ENCODE results near the gene IGFN1. TPM values are rescaled to one million over a fixed set of nuclear protein-coding genes. Genes with fewer than 3 reads are reported as not detected.

Gene IGFN1
- total RNA-seq, 1 experiment from 2014 or later, result 4.3 TPM

DNA sequence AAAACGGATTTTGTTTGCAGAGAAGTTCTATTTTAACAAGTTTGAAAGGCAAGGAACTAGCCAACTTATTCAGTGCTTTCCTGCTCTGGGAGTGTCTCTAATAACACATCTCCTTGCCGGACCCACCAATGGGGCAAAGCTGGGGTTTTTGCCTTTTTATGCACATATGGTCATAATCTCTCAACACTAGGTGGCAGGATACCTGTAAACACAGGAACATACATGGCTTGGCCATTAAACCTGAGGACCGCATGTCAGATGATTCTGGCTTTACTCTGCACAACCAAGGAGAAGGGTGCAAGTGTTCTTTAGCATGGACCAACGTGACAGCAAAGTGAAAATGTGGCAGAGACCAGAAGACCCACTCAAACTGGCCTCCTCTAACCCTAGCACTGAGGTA is 41.2 kb upstream of the IGFN1 start:
- Histone ChIP-seq H3K79me2 (ENCODE audit: low read depth) (0 out of 2 replicates have a peak, but pooled peaks cover 7% of the 10 kb centered on the region), H3K27ac (no peak overlapping the region), H3K9me3 (ENCODE audit: insufficient read depth, low read depth) (no peaks in the 10 kb centered on the region), H3F3A (ENCODE audit: insufficient read depth, low read depth) (no peaks in the 10 kb centered on the region), H3K9me2 (ENCODE audit: insufficient read depth) (no peaks in the 10 kb centered on the region), H3K4me2 (no peak overlapping the region), H3K27me3 (ENCODE audit: insufficient read depth, low read depth) (no peaks in the 10 kb centered on the region), H4K20me1 (ENCODE audit: insufficient read depth) (no peaks in the 10 kb centered on the region; the same call in 1 of the 2 replicates), H3K36me3 (ENCODE audit: low read depth) (peaks cover 5% of the 10 kb centered on the region; the same call in 1 of the 2 replicates), H3K4me3 (no peak overlapping the region), H2AFZ (no peak overlapping the region), H3K4me1 (replicated peaks; ENCODE audit: insufficient read depth) (0 out of 2 replicates have a peak, but pooled peaks cover 6% of the 10 kb centered on the region)
- intact Hi-C loops (cut with micrococcal nuclease; ENCODE audit: unreplicated experiment), result loop anchor here (1.0 kb wide), 2 partner anchors 36 to 73 kb away; no protein-coding TSS in a partner anchor
- TF ChIP-seq, protein P1, sequence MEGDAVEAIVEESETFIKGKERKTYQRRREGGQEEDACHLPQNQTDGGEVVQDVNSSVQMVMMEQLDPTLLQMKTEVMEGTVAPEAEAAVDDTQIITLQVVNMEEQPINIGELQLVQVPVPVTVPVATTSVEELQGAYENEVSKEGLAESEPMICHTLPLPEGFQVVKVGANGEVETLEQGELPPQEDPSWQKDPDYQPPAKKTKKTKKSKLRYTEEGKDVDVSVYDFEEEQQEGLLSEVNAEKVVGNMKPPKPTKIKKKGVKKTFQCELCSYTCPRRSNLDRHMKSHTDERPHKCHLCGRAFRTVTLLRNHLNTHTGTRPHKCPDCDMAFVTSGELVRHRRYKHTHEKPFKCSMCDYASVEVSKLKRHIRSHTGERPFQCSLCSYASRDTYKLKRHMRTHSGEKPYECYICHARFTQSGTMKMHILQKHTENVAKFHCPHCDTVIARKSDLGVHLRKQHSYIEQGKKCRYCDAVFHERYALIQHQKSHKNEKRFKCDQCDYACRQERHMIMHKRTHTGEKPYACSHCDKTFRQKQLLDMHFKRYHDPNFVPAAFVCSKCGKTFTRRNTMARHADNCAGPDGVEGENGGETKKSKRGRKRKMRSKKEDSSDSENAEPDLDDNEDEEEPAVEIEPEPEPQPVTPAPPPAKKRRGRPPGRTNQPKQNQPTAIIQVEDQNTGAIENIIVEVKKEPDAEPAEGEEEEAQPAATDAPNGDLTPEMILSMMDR (conservative IDR thresholded peaks at IDR 0.05), result peak; percentile 70
- no peak for TF ChIP-seq EZH2 (IDR thresholded peaks at IDR 0.05; ENCODE audit: low read depth)
- ChIA-PET POLR2A (ENCODE audit: unreplicated experiment) (no interaction called here), CTCF (interaction anchor here (1.5 kb wide), 1 partner anchor 177 kb away, joined by 4 read pairs; no protein-coding TSS in a partner anchor)
- BruUV-seq (replicated peaks), result no TSS peak
- peak in 1 of 2 experiments; percentile 47 for DNase-seq

DNA sequence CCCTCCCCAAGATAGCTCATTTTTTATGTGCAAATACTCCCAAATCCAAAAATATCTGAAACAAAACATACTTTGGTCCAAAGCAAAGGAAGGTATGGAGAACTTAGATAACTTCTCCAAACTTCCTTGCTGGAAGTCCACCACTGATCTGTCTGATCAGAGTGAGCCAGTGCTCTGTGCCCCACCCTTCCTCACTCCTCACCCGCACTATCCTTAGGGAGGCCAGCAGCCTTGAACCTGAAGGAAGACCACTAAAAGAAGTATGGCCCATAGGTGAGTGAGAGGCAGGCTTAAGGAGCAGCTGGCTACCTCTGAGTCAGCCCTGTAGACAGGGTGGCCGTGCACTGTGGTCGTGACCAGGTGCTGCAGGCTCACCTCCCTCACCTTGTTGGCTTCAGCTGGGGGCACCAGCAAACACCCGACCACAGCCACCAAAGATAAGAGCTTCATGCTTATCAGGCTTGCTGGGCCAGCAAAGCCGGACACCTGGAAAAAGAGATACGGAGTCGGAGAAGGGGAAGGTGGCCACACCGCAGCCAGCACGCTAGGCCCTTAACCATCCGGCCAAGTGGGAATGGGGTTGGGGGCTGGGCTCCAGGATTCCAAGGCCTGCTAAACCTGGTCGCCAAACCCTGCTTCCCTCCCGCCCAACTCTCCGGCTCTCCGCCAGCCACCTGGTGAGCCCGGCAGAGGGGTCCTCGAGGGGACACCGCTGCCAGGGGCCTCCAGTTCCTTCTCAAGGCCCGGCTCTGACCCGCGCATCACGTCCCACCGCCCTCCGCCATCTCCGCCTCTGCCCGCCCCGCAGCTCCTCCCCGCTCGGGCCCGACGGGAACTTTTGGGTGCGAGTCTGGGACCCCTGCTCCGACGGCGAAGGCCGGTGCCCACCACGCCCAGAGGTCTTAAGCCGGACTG is 36.9 kb upstream of the IGFN1 start:
- 0 out of 2 replicates have a peak, but pooled peaks cover 7% of the 10 kb centered on the region for H3K79me2 ChIP-seq (ENCODE audit: low read depth)
- no TSS peak for BruUV-seq (replicated peaks)
- ChIA-PET POLR2A (ENCODE audit: unreplicated experiment) (interaction anchor here (0.5 to 0.7 kb wide), 2 partner anchors 11 to 518 kb away, joined by 3 to 4 read pairs; no protein-coding TSS in a partner anchor), CTCF (interaction anchor here (0.6 to 1.0 kb wide), 3 partner anchors 164 to 1125 kb away, joined by 3 to 7 read pairs (median 7); no protein-coding TSS in a partner anchor)
- DNase-seq, result no peak
- no peaks in the 10 kb centered on the region for H3K9me2 ChIP-seq (ENCODE audit: insufficient read depth)
- H3K27ac ChIP-seq, result no peak overlapping the region
- TF ChIP-seq EZH2 (IDR thresholded peaks at IDR 0.05; ENCODE audit: low read depth), result no peak
- TF ChIP-seq, protein P1 (conservative IDR thresholded peaks at IDR 0.05), result no peak
- H2AFZ ChIP-seq, result peak overlapping the region; percentile 66
- intact Hi-C loops (cut with micrococcal nuclease; ENCODE audit: unreplicated experiment), result loop anchor here (2.0 kb wide), 1 partner anchor 31 kb away; no protein-coding TSS in a partner anchor
- peak overlapping the region; percentile 61 for H3K4me3 ChIP-seq
- no peaks in the 10 kb centered on the region for H4K20me1 ChIP-seq (ENCODE audit: insufficient read depth)
- no peaks in the 10 kb centered on the region for H3F3A ChIP-seq (ENCODE audit: insufficient read depth, low read depth)
- H3K36me3 ChIP-seq (ENCODE audit: low read depth), result 0 out of 2 replicates have a peak, but pooled peaks cover 5% of the 10 kb centered on the region
- peaks cover 11% of the 10 kb centered on the region; the same call in 1 of the 2 replicates for H3K4me1 ChIP-seq (replicated peaks; ENCODE audit: insufficient read depth)
- H3K27me3 ChIP-seq (ENCODE audit: insufficient read depth, low read depth), result no peaks in the 10 kb centered on the region
- H3K4me2 ChIP-seq, result peak overlapping the region; percentile 75
- no peaks in the 10 kb centered on the region for H3K9me3 ChIP-seq (ENCODE audit: insufficient read depth, low read depth)
